ENCODE data around the gene SEMA4B. TPM values are rescaled to one million over a fixed set of nuclear protein-coding genes. Genes with fewer than 3 reads are reported as not detected.

The SEMA4B gene
- total RNA-seq, 1 experiment from 2014 or later = 32.5 TPM

DNA sequence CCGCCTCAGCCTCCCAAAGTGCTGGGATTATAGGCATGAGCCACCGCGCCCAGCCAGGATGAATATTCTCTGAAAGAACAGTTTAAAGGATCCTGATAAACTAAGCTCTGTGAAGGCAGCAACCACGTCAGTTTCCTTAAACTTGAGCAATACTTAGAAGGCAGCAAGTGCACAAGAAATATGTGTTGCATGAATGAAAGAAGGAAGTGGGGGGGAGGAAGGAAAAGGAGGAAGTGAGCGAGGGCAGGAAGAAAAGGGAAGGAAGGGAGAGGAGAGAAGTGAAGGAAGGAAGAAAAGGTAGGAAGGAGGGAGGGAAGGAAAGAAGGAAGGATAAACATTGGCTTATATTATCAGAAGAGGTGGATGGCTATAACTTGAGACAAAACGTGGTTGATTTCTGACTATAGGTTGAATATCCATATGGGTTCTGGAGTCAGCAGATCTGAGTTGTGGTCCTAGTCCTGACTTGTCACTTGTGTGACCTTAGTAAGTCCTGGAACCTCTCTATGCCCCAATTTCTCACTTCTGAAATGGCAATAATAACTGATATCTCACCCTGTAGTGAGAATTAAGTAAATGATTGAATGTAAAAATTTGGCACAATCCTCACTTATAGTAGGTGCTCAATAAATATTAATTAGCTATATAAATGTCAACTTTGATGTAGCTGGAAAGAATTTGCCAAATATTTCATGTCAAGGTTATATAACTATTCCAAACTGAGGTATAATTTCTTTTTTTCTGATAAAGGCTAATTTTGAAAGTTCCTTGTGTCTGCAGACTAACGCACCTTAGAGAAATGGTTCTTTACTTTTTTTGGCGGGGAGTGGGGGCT lies 12.0 kb upstream of the SEMA4B start:
- Histone ChIP-seq H3K4ac (ENCODE audit: low read depth, low read length) (no peak overlapping the region), H2BK5ac (ENCODE audit: insufficient read length, low read length) (no peak overlapping the region), H2BK12ac (ENCODE audit: insufficient read length, low read depth, low read length) (no peak overlapping the region), H4K8ac (replicated peaks; ENCODE audit: insufficient read length, low read depth, low read length) (no peak overlapping the region), H3K23ac (ENCODE audit: insufficient read length, low read depth, low read length) (no peak overlapping the region), H3K9ac (ENCODE audit: extremely low read depth, insufficient read length, low read length) (no peak overlapping the region), H2BK120ac (ENCODE audit: low read depth, low read length, poor library complexity, severe bottlenecking) (no peak overlapping the region), H3T11ph (ENCODE audit: low read length) (no peak overlapping the region), H3K4me1 (ENCODE audit: insufficient read depth, low read length) (no peaks in the 10 kb centered on the region), H3K79me1 (ENCODE audit: insufficient read depth, low read depth, low read length, poor library complexity, severe bottlenecking) (no peaks in the 10 kb centered on the region), H3K79me2 (ENCODE audit: insufficient read depth, low read length) (no peaks in the 10 kb centered on the region), H2AK5ac (ENCODE audit: insufficient read length, low read length) (no peak overlapping the region), H4K20me1 (ENCODE audit: control insufficient read depth, insufficient read depth, insufficient read length) (no peaks in the 10 kb centered on the region), H3K23me2 (ENCODE audit: insufficient read length, low read depth, low read length, poor library complexity, severe bottlenecking) (peaks cover 4% of the 10 kb centered on the region), H3K9me3 (ENCODE audit: control insufficient read depth, low read depth, low read length) (no peaks in the 10 kb centered on the region), H4K5ac (ENCODE audit: insufficient read length, low read depth, low read length) (no peak overlapping the region), H2BK20ac (ENCODE audit: low read depth, low read length, poor library complexity, severe bottlenecking) (no peak overlapping the region), H3K14ac (ENCODE audit: insufficient read depth, low read length) (no peak overlapping the region), H3K27ac (ENCODE audit: insufficient read length, low read depth, low read length) (no peak overlapping the region), H2BK15ac (ENCODE audit: low read depth, low read length) (no peak overlapping the region), H3K27me3 (ENCODE audit: insufficient read depth, low read length) (no peaks in the 10 kb centered on the region), H4K91ac (ENCODE audit: insufficient read length, low read depth, low read length) (no peak overlapping the region), H2AFZ (ENCODE audit: low read length) (no peak overlapping the region), H3K56ac (ENCODE audit: insufficient read length, low read depth, low read length) (no peak overlapping the region), H3K4me2 (ENCODE audit: insufficient read depth, insufficient read length, low read length) (no peak overlapping the region), H3K18ac (ENCODE audit: insufficient read length, low read depth, low read length) (no peak overlapping the region)
- H3K27me3 Mint-ChIP-seq (ENCODE audit: low read depth) = no peaks in the 10 kb centered on the region
- no peak for DNase-seq
- no peaks in the 10 kb centered on the region; a peak in 3 of 7 replicates for H3K36me3 Mint-ChIP-seq (ENCODE audit: insufficient read depth in 1 of 3, low read depth in 3 of 3)
- TF ChIP-seq, protein P1, sequence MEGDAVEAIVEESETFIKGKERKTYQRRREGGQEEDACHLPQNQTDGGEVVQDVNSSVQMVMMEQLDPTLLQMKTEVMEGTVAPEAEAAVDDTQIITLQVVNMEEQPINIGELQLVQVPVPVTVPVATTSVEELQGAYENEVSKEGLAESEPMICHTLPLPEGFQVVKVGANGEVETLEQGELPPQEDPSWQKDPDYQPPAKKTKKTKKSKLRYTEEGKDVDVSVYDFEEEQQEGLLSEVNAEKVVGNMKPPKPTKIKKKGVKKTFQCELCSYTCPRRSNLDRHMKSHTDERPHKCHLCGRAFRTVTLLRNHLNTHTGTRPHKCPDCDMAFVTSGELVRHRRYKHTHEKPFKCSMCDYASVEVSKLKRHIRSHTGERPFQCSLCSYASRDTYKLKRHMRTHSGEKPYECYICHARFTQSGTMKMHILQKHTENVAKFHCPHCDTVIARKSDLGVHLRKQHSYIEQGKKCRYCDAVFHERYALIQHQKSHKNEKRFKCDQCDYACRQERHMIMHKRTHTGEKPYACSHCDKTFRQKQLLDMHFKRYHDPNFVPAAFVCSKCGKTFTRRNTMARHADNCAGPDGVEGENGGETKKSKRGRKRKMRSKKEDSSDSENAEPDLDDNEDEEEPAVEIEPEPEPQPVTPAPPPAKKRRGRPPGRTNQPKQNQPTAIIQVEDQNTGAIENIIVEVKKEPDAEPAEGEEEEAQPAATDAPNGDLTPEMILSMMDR (conservative IDR thresholded peaks at IDR 0.05) = no peak
- peaks cover 17 to 22% of the 10 kb centered on the region in 2 experiments for H3K4me1 Mint-ChIP-seq
- H3K4me3 Mint-ChIP-seq = no peak overlapping the region
- WGBS (ENCODE audit: extremely low coverage, insufficient read length, low lambda C conversion rate) = no CpG with 5 or more reads among the region's 8 CpGs
- H3K9me3 Mint-ChIP-seq = no peaks in the 10 kb centered on the region; a peak in 1 of 5 replicates
- no peak overlapping the region; a peak in 1 of 7 replicates for H3K27ac Mint-ChIP-seq

Measured in H9 (cell line).